Suppressor macrophage treated with lipopolysaccharide for 1 hour (primary cell): Measurements from ENCODE around the gene RAP2A.

ENCODE experiments used
- DNase-seq, 3 donors: peaks; one replicate each; pipeline ENCODE4 v3.0.0-alpha.2; 2020 to 2022

Gene RAP2A

GRCh38 chr13:97433727-97434396 is at the start of gene RAP2A:
TSS of gene RAP2A (plus strand) at chr13:97434169. CDS start at chr13:97434471, 302 bp downstream.
- DNase-seq, result peak; percentile 94 to 99 (median 97)

GRCh38 chr13:97384371-97384770 is 49.6 kb upstream of the RAP2A start:
- peak; percentile 61 to 75 (median 74) for DNase-seq

DNA sequence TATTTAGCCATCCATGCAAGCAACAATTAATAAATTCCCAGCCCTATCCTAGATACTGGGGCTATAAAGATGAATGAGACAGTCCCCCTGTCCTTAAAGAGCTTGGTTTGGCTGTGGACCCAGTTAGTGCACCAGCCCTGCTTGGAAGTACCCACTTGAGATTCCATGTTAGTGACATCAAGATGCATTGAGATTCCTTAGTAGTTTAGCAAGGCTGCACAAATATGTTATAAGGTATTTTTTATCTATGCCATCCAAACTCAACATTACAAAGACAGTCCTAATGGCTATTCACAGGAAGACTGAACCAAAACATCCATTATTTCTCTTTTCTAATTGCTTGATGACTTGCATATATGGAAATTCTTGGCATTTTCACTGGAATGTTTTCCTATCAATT is 48.8 kb upstream of the RAP2A start:
- no peak for DNase-seq

GRCh38 chr13:97385854-97386253 is 48.1 kb upstream of the RAP2A start:
- DNase-seq, result peak in 1 of 3 donors; percentile 34

DNA sequence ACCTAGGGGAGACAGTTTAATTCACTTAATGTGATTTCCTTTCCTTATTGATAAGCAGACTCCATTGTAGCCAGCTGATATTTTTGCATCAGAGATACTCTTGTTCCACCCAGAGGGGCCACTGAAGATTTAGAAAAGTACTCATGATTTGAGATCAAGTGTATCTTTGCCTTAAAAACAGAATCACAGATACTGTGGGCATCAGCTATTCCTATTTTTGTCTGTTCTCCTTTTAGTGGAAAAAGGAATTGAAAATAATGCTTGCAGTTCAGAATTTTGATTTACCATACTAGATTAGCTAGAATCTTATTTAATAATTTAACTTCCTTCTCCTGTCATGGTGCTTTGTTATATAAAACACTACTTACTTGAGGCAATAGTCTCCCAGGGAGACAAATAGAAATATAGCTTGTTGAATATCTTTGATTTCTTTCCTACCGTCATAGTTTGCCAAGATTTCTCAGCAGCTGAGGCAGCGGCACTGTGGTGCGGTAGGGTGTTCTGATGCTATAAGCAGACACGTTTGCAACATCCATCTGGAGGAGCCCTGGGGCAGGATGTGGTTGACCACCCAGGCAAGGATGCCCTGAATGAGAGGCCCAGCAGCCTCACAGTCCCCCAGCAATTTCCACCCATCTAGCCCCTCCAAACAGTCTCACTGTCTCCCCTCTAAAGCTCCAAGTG is 47.0 kb upstream of the RAP2A start:
- DNase-seq, result peak; percentile 31 to 34 (median 33)

- DNase-seq, result peak; percentile 34 to 64 (median 59)
These were observed 46.5 kb upstream of the RAP2A start for GRCh38 chr13:97387485-97387839.

GRCh38 chr13:97387890-97388289 is 46.1 kb upstream of the RAP2A start:
- DNase-seq, result no peak

- no peak for DNase-seq
These were observed 45.6 kb upstream of the RAP2A start for GRCh38 chr13:97388373-97388772.

- peak in 1 of 3 donors; percentile 43 for DNase-seq
These were observed 42.9 kb upstream of the RAP2A start for GRCh38 chr13:97390941-97391600.

DNA sequence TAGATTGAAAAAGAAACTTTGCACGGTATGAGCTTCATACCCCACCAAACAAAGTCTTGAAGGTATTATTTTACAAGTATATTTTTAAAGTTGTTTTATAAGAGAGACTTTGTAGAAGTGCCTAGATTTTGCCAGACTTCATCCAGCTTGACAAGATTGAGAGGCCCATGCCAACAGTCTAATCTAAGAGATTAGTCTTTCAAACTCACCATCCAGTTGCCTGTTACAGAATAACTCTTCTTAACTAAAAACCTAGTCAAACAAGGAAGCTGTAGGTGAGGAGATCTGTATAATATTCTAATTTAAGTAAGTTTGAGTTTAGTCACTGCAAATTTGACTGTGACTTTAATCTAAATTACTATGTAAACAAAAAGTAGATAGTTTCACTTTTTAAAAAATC is 41.9 kb upstream of the RAP2A start:
- no peak for DNase-seq

DNA sequence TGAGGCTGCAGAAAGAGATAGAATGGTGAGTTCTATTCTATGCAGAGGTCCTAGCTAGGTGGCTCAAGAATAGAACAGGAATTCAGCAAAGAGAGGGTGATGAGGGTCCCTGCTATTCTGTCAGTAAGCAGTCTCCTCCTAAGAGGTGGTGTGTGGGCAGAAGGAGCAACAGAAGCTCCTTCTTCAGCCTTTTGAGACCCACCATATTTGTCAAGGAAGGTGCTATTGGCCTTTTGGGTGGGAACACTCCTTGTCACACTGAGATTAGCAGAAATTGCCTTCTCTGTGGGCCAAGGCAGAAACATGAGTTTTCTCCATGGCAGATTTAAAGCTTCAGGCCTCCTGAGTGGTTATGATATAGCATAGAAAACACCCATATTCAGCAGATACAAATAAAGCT is 39.4 kb upstream of the RAP2A start:
- no peak for DNase-seq

- peak; percentile 29 to 70 (median 64) for DNase-seq
These were observed 38.4 kb upstream of the RAP2A start for GRCh38 chr13:97395447-97396136.

GRCh38 chr13:97397267-97397666 is 36.7 kb upstream of the RAP2A start:
- no peak for DNase-seq

DNA sequence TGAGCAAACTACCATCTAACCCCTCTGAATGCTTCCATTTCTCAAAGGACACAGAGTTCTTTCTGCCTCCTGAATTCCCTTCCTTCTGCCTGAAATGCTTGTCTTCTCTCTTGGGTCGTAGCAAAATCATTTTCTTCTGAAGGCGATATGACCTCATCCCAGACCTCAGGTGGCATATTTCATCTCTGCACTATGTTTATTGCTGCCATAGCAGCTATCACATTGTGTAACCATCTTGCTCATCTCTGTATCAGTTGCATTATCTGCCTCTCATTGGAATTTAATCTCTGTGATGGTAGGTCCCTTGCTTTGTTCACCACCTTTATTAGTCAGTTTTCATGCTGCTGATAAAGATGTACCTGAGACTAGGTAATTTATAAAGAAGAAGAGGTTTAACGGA is 32.5 kb upstream of the RAP2A start:
- DNase-seq, result no peak

- DNase-seq, result no peak
These were observed 29.8 kb upstream of the RAP2A start for GRCh38 chr13:97403893-97404750.

GRCh38 chr13:97407540-97407939 is 26.4 kb upstream of the RAP2A start:
- DNase-seq, result no peak

DNA sequence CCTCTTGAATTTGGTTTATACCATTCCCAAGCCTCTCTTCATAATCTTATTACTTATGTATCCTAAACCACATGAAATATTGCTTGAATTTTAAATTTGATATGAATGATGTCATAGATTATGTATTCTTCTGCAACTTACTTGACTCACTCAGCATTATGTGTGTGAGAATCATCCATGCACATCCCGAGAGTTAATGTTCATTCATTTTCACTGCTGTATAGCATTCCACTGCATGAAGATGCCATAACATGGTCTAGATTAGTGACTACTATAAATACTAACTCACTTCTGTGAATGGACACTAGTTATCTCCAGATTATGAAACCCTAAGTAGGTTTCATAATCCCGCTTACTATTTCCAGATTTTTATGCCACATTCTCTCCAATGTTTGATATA is 25.0 kb upstream of the RAP2A start:
- DNase-seq, result no peak

DNA sequence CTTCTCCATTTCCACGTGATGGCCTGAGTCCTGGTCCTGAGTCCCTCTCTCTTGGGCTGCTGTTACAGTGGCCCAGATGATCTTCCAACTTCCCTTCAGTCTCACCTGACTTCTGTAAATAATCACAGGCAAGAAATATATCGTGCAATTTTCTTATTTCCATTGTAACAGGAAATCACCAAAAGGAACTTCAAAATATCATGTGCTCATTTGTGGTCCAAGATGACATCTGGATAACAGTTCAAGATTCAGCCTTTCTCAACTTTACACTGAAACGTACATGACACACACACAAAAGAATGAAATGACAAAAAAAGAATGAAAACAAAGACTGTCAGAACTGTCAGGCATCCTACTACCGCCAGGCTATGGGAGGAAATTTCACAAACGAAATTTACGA is 22.0 kb upstream of the RAP2A start:
- no peak for DNase-seq

- no peak for DNase-seq
These were observed 20.3 kb upstream of the RAP2A start for GRCh38 chr13:97413694-97414093.

DNA sequence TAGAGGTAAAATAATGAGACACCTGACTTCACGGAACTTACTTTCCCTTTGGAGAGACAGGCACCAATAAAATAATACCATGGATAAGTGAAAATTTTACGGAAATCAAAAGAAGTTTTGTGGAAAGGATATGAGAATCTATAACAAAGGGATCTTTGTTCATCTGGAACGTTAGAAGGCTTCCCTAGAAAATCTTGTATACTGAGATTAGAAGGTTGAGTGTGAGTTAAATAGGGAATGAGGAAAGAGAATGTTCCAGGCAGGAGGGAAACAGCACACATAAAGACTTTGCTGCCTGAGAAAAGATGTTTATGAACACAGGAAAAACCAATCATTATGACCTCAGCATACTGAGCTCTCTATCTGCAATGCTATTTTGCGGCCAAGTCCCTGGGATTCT is 19.6 kb upstream of the RAP2A start:
- no peak for DNase-seq

- no peak for DNase-seq
These were observed 16.3 kb upstream of the RAP2A start for GRCh38 chr13:97417698-97418097.
